ENCODE measurements around the gene OXNAD1.

OXNAD1 gene

GRCh38 chr3:16264708-16265454, at the start of gene OXNAD1, which contains the start of gene DPH3:
Gene OXNAD1 (plus strand): TSS chr3:16265212. CDS start chr3:16270953, 5,741 bp downstream.
Gene DPH3 (minus strand): TSS chr3:16264943. CDS start chr3:16264876, 67 bp downstream.
- peak; percentile 99 for DNase-seq (ENCODE audit: low spot score)

GRCh38 chr3:16216373-16216935, 48.6 kb upstream of the OXNAD1 start:
- DNase-seq (ENCODE audit: low spot score), result no peak

GRCh38 chr3:16219777-16220176, 45.2 kb upstream of the OXNAD1 start:
- no peak for DNase-seq (ENCODE audit: low spot score)

GRCh38 chr3:16221990-16222389, 43.0 kb upstream of the OXNAD1 start:
- no peak for DNase-seq (ENCODE audit: low spot score)

- DNase-seq (ENCODE audit: low spot score), result no peak
These were observed 42.5 kb upstream of the OXNAD1 start for GRCh38 chr3:16222547-16222946.

- no peak for DNase-seq (ENCODE audit: low spot score)
These were observed 40.7 kb upstream of the OXNAD1 start for GRCh38 chr3:16224325-16224724.

GRCh38 chr3:16227566-16227965, 37.4 kb upstream of the OXNAD1 start:
- DNase-seq (ENCODE audit: low spot score), result peak; percentile 76

- no peak for DNase-seq (ENCODE audit: low spot score)
These were observed 35.3 kb upstream of the OXNAD1 start for GRCh38 chr3:16229681-16230080.

GRCh38 chr3:16231983-16232382, 33.0 kb upstream of the OXNAD1 start:
- no peak for DNase-seq (ENCODE audit: low spot score)

- DNase-seq (ENCODE audit: low spot score), result no peak
These were observed 31.2 kb upstream of the OXNAD1 start for GRCh38 chr3:16233806-16234205.

- no peak for DNase-seq (ENCODE audit: low spot score)
These were observed 30.7 kb upstream of the OXNAD1 start for GRCh38 chr3:16234281-16234680.

GRCh38 chr3:16236030-16236639, 28.9 kb upstream of the OXNAD1 start:
- DNase-seq (ENCODE audit: low spot score), result no peak

GRCh38 chr3:16236856-16237393, 28.1 kb upstream of the OXNAD1 start:
- DNase-seq (ENCODE audit: low spot score), result no peak

- DNase-seq (ENCODE audit: low spot score), result no peak
These were observed 25.8 kb upstream of the OXNAD1 start for GRCh38 chr3:16239086-16239770.

GRCh38 chr3:16239780-16240179, 25.2 kb upstream of the OXNAD1 start:
- no peak for DNase-seq (ENCODE audit: low spot score)

- no peak for DNase-seq (ENCODE audit: low spot score)
These were observed 24.6 kb upstream of the OXNAD1 start for GRCh38 chr3:16240229-16241023.

GRCh38 chr3:16241225-16241624, 23.8 kb upstream of the OXNAD1 start:
- DNase-seq (ENCODE audit: low spot score), result no peak

GRCh38 chr3:16242177-16242576, 22.8 kb upstream of the OXNAD1 start:
- no peak for DNase-seq (ENCODE audit: low spot score)

- no peak for DNase-seq (ENCODE audit: low spot score)
These were observed 21.1 kb upstream of the OXNAD1 start for GRCh38 chr3:16243706-16244490.

GRCh38 chr3:16245609-16246008, 19.4 kb upstream of the OXNAD1 start:
- no peak for DNase-seq (ENCODE audit: low spot score)

Data from pons (tissue), 1 donor.